ENCODE measurements around the gene NFIA.

Gene NFIA

GRCh38 chr1:61085206-61085982 lies 3.0 kb downstream of the NFIA start:
- no peak for DNase-seq

- no peak for DNase-seq
Measured at GRCh38 chr1:61085983-61086644, 3.8 kb downstream of the NFIA start.

- no peak for DNase-seq
Measured at GRCh38 chr1:61087571-61087970, 5.2 kb downstream of the NFIA start.

DNA sequence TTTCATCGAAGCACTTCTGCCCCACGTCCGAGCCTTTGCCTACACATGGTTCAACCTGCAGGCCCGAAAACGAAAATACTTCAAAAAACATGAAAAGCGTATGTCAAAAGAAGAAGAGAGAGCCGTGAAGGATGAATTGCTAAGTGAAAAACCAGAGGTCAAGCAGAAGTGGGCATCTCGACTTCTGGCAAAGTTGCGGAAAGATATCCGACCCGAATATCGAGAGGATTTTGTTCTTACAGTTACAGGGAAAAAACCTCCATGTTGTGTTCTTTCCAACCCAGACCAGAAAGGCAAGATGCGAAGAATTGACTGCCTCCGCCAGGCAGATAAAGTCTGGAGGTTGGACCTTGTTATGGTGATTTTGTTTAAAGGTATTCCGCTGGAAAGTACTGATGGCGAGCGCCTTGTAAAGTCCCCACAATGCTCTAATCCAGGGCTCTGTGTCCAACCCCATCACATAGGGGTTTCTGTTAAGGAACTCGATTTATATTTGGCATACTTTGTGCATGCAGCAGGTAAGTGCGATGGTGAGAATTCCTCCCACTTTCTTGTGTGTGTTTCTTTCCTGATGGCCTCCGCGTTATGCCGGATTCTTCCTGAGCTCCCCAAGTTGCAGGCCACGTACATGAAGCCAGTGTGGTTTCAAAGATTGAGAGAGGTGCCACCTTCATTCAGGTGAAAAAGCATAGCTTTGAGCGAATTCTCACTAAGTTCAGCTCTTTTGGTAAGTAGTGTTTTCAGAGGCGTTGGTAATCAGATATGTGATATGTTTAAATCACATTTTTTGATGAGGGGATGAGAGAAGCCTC lies 6.0 kb downstream of the NFIA start:
- no peak for DNase-seq

- DNase-seq: no peak
Measured at GRCh38 chr1:61089338-61089737, 7.0 kb downstream of the NFIA start.

DNA sequence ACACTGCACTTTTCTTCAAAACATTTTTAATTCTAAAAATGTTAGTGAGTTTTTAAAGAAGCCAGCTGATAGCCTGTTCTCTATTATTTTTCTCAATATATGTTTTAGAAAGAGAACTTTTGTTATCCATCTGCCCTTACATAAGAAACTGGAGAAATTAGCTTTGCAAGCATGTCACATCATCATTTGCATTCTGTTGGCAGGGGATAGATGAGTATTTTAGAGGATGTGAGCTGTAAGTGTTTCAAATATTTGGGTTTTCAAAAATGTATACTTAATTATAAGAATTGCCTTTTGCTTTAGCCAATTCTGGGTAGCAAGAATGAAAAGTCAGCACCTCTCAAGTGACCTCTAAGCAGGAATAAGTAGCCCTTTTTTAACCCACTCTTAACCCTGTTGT lies 7.4 kb downstream of the NFIA start:
- DNase-seq: no peak

- DNase-seq: no peak
Measured at GRCh38 chr1:61090546-61091202, 8.3 kb downstream of the NFIA start.

- no peak for DNase-seq
Measured at GRCh38 chr1:61091455-61091854, 9.1 kb downstream of the NFIA start.

DNA sequence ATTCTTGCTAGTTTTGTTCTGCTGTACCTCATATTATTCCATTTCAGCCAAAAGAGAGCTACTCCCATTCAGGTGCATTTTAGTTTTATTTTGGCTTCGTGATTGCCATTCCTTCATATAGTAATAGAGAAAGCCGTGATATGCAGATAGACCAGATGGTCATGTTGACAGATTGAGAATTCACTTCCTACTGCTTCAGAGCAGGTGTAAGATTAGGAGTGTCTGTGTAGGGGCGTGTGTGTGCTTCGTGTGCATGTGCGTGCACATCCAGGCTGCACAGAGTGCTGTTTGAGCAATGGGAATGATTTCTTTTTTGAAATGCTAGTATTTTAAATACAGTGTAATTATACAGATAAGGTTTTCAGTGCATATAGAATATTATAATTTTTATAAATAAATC lies 10.3 kb downstream of the NFIA start:
- no peak for DNase-seq

GRCh38 chr1:61093525-61094137 lies 11.3 kb downstream of the NFIA start:
- DNase-seq: no peak

- DNase-seq: no peak
Measured at GRCh38 chr1:61094677-61095469, 12.5 kb downstream of the NFIA start.

DNA sequence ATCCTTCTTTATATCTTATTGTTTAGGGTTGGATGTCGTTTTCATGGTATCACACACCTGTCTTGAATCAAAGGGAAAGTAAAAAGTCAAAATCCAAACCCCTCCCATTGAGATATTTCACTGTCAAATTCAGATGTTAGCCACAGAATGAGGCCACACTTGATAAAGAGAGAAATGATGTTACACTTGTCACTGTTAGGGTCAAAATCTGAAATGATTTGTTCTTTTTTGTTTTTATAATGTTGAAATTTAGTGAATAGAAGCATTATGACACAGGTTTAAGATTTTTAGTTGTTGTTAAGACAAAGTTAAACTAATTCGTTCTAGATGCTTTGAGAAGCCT lies 13.1 kb downstream of the NFIA start:
- no peak for DNase-seq

DNA sequence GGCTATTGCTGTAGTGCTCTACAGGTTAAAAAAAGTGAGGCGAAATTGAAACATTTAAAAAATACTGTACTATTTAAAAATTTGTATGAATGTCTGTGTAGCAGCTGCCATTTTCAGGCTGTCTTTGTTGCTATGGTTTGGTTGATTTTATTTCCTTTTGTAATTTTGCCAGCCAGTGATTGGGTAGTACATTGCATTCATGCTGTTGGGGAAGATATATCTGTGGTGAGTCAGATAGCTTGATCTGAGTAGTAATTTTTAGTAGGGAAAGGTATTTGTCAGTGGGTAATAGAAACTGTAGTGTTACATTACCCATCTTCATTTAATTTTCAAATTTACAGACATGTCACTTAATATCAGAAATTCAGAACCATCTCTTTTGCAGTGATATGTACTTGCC lies 15.0 kb downstream of the NFIA start:
- no peak for DNase-seq

DNA sequence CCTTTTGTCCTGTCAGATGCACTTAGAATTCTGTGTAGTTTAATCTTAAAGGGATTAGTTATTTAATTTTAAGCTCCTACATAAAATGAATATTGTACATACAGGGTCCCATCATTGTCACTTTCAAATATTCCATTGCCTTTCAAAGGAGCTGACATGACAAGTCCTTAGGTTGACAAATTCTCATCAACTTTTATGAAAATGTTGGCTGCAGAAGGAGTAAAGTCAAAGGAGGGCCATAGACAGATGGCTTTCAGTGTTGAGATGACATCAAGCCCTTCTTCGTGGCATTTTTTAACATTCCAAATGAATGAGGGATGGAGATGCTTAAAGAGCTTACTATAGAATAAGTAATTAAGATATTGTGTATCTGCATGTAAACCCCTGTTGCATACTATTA lies 15.4 kb downstream of the NFIA start:
- no peak for DNase-seq

DNA sequence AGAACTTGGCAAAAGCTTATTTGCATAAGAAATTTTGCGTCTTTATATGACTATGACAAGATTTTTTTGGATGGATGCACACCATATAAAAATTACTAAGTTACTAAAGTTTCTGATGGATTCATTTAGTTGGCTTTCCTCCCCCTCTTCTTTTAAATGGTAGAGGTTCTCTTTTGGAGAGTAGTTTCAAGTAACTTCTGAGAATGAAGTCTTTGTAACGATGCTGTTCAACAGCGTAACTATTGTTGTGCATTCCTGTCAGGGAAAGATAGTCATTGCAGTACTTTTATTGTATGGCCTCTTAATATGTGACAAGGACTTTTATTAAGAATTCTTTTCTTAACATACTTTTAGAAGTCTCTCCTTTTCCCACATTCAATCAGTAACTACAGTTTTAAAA lies 16.0 kb downstream of the NFIA start:
- no peak for DNase-seq

DNA sequence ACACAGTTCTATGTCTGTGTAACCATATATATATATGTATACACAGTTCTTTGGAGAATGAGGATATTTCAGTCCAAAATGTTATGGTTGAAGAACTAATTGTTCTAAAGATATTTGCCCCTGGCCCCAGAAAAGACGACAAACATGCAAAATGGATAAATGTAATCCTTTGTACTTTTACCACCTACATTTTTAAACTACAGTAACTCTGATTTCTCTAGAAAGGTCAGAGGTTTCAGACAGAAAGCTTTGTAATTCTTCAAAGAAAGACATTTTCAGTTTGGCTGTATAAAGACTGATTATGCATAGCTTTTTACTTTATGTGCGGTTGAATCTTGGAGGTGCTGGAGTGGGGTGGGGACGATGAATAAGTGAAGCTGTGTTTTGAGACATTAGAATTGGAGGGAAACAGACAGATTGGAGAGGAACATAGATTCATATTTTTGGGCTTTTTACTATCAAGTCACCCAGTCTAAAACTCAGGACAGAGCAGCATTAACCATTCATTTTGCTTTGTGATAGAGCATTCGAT lies 16.6 kb downstream of the NFIA start:
- no peak for DNase-seq

DNA sequence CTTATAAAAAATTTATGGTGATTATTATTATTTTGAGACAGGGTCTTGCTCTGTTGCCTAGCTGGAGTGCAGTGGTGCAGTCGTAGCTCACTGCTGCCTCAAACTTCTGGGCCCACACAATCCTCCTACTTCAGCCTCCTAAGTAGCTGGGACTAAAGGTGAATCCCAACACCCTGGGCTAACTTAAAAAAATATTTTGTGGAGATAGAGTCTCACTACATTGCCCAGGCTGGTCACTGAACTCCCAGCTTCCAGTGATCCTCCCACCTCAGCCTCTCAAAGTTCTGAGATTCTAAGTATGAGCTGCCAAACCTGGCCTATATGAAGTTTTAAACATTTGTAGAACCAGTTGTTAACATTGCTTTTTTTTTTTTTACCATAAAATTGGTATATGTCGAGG lies 18.2 kb downstream of the NFIA start:
- no peak for DNase-seq

DNA sequence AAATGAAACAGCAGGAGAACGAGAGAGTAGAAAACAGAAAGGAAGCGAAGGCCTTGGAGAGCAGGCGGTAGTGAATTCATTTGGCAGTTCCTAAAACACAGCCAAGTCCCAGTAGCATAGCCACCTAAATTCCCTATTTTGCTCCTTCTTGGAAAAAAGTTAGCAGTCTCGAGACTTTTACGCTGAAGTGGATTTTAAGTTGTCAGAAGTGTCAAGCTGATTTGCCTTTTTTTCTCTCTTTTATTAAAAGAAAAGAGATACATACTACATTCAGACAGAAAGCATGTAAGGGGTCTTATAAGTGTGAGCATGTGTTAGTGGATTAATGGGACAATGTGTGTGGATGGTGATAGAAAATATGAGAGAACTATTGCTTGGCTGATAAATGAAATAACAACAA lies 19.2 kb downstream of the NFIA start:
- no peak for DNase-seq

DNA sequence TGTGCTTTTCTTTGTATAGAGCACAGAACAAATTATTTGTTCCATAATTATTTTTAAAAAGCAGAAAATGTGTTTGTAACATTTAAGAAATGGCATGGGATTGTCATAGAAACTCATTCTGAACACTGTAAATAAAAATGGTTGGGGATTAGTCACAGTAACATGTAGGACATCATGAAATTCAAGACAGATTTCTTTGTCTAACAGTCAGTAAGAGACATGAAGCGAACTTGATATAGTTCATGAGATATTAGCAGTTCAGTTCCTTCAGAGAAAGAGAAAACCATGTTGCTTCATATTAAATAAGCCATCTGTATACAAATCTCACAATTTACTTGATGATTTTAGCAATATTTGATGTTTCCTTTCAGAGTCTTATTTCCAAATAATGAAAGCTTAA lies 19.7 kb downstream of the NFIA start:
- DNase-seq: no peak

GRCh38 chr1:61102621-61103020 lies 20.3 kb downstream of the NFIA start:
- DNase-seq: no peak

GRCh38 chr1:61104220-61104671 lies 21.9 kb downstream of the NFIA start:
- DNase-seq: no peak

DNA sequence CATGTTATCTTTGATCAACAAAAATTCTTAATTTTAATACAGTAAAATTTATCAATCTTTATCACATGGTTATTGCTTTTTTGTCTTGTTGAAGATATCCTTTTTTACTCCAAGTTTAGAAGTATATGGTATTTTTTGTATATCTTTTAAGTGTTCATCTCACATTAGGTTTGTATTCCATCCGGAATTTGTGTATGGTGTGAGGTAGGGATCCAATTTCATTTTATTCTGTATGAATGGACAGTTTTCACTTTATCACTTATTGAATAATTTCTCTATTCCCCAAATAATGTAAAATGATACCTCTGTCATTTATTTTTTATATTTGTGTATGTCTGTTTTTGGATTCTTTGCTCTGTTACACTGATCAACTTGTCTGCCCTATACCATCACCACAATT lies 25.3 kb downstream of the NFIA start:
- no peak for DNase-seq
